GM10847 (cell line): ENCODE measurements around the gene SLC25A48.

Experiments
- POLR2A ChIP-seq: IDR thresholded peaks from 2 replicates; pipeline ENCODE4 v1.6.1; 2011; ENCODE audit not compliant: insufficient read length; ENCODE audit errors: extremely low read depth

Gene SLC25A48

GRCh38 chr5:135883441-135883840, 49.0 kb downstream of the SLC25A48 start:
- TF ChIP-seq POLR2A = no peak

GRCh38 chr5:135885031-135885430, 50.6 kb downstream of the SLC25A48 start:
- no peak for TF ChIP-seq POLR2A

GRCh38 chr5:135886136-135886535, 51.7 kb downstream of the SLC25A48 start:
- no peak for TF ChIP-seq POLR2A

GRCh38 chr5:135887447-135887864, 53.0 kb downstream of the SLC25A48 start:
- no peak for TF ChIP-seq POLR2A

- no peak for TF ChIP-seq POLR2A
These were observed 53.6 kb downstream of the SLC25A48 start for GRCh38 chr5:135887881-135888614.

- TF ChIP-seq POLR2A = no peak
These were observed 55.8 kb downstream of the SLC25A48 start for GRCh38 chr5:135890296-135890695.

GRCh38 chr5:135890867-135891266, 56.4 kb downstream of the SLC25A48 start:
- TF ChIP-seq POLR2A = no peak

GRCh38 chr5:135891268-135891667, 56.8 kb downstream of the SLC25A48 start:
- TF ChIP-seq POLR2A = no peak

- no peak for TF ChIP-seq POLR2A
These were observed 57.3 kb downstream of the SLC25A48 start for GRCh38 chr5:135891791-135892190.

- TF ChIP-seq POLR2A = no peak
These were observed 59.8 kb downstream of the SLC25A48 start for GRCh38 chr5:135894276-135894675.

GRCh38 chr5:135894789-135895188, 60.3 kb downstream of the SLC25A48 start:
- no peak for TF ChIP-seq POLR2A

- no peak for TF ChIP-seq POLR2A
These were observed 61.1 kb downstream of the SLC25A48 start, which contains the start of gene IL9 for GRCh38 chr5:135895474-135896006. TSS of gene IL9 (minus strand) at chr5:135895841. CDS start at chr5:135895816, 25 bp downstream.

- no peak for TF ChIP-seq POLR2A
These were observed 64.2 kb downstream of the SLC25A48 start for GRCh38 chr5:135898651-135899050.

- TF ChIP-seq POLR2A = no peak
These were observed 65.8 kb downstream of the SLC25A48 start for GRCh38 chr5:135900276-135900675.

GRCh38 chr5:135901633-135902032, 67.2 kb downstream of the SLC25A48 start:
- TF ChIP-seq POLR2A = no peak

GRCh38 chr5:135905144-135905543, 70.7 kb downstream of the SLC25A48 start:
- TF ChIP-seq POLR2A = no peak
